Fibroblast of skin of abdomen (primary cell): ENCODE data around the gene RUNX1.

Experiments used
- DNase-seq: peaks from one replicate; pipeline ENCODE4 v3.0.0-alpha.2; 2013

The RUNX1 gene

DNA sequence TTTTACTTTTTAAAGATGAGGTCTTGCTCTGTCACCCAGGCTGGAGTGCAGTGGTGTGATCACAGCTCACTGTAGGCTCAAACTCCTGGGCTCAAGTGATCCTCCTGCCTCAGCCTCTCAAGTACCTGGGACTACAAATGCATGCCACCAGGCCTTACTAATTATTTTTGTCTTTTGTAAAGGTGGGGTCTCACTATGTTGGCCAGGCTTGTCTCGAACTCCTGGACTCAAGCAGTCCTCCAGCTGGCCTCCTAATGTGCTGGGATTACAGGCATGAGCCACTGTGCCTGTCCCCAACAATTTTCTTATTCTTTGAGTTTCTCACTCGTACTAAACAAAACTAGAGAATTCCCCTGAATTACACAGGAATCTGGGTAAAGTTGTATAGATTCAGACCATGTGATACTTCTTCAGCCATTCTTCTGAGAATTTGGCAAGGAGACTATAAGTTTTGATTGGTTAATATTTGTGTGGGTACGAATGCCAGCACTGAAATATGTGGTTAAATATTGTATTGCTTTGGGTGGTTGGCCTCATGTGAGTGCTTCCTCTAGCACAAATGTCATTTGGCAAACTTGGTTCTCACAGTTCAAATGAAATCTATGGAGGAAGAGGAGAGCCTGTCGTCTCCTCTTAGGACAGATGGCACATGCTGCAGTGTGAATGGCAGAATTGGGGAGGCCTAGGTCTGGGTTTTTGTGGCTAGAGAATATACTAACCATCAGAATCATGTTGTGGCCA lies 104.9 kb downstream of the RUNX1 start:
- no peak for DNase-seq

DNA sequence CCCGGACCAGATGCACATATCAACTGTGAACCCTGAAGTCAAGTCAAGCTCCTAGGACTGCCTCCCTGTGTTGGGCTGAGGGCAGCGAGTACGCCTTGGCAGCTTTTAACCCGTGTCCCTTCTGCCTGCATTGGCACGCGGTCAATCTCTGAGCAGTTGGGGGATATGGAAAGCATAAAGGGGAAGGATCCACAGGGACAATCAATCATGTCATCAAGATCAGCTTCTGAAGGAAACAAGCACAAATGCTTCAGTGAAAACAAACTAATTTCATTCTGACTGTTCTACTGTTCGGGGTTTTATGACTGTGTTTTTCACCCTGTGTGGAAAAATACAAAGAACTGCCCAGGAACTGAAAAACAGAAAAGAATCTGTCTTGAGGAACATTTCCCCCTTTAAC lies 106.2 kb downstream of the RUNX1 start:
- DNase-seq = peak; percentile 67

DNA sequence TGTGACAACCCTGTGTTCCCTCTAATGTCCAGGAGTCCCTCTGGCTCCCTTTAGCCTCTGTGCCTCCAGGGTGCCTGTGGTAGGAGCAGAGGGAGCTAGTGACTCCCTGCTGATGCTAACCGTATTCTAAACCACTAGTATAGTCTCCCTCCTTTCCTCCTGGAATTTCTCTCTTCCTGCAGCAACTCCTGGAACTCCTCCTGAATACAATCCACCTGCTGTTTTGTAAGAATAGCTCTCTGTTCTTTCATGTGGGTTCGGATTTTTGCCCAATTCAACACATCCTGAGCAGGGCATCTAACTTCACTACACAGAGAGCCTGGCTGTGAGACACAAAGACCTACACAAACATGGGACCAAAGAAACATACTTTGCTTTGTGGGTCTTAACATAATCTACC lies 107.9 kb downstream of the RUNX1 start:
- DNase-seq = no peak

DNA sequence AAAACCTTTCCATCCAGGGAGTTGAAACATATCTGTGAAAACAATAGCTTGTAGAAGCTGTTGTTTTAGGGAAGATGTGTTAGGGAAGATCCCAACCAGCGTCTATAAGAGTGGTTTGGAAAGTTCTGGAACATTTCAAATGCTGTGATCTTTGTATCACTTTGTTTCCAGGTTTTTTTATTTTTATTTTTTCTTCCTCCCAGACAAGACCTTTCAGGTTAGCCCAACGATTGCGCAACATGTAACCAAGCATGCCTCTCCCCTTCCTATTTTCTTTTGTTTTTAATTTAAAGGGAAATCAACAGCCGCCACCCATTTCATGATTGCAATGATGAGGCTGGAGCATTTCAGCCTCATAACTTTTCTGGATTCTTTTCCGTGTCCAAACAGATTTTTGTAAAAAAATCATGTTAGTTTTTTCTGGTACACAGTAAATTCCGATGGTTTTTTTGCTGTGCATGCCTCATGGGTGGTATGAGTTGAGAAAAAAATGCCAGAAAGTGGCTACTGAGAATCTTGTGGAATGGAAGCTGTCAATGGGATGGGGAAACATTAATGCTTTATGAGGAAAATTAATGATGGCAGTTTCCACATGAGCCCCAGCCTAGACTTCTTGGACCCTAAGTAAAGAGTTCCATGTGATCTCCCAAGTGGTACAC lies 109.3 kb downstream of the RUNX1 start:
- peak; percentile 72 for DNase-seq

DNA sequence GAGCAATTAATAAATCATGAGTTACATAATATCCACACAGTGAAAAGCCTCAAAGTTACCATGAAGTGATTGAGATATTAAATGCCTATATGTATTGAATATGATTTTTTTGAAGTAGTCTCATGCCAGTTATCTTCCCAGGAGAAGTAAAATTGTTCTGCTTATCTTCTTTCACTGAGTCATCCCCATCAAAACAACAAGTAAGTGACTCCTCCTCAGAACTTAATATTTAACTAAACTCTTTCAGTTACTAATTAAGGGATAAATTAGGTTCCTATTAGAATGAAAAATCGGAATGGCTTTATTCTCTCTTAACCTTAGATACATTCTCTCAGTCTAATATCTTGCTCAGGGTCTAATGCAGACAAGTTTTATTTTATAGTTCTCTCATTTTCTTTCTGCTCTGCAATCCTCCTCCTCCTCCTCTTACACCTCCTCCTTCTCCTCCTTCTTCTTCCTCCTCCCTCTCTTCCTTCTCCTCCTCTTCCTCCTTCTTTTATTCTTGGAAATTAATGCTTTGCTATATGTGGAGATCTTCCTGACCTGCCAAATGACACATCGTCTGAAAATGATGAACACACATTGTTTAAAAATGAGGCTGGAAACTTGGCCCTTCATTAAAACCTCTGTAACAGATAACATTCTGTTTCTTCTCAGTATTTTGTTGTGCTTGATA lies 110.9 kb downstream of the RUNX1 start:
- peak; percentile 81 for DNase-seq

DNA sequence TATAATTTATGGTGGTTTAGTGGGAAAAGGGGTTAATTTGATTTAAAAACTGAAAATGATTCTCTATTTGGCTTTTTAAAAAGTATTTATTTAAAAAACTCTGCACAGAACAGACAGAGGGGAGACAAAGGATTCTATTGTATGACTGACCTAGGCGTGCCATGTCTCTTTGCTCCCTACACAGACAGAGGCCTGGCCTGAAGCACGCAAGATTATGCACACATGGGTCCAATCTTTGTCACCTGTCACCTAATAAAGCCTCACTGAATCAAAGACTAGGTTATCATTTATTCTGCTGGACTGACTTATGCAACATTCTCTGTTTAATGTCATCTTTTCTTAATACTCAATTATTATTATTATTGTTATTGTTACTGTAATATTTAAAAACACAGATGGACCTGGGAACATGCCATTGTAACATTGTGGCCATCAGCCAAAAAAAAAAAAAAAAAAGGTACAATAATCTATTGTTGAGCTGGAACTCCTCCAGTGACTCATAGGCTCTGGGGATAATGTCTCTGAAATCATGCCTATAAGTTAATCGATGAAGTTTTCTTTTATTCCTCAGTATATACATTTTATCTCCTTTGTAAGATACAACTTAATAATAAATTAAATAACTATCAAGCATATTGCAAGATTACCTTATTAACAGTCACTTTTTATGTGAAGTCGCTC lies 112.1 kb downstream of the RUNX1 start:
- no peak for DNase-seq

DNA sequence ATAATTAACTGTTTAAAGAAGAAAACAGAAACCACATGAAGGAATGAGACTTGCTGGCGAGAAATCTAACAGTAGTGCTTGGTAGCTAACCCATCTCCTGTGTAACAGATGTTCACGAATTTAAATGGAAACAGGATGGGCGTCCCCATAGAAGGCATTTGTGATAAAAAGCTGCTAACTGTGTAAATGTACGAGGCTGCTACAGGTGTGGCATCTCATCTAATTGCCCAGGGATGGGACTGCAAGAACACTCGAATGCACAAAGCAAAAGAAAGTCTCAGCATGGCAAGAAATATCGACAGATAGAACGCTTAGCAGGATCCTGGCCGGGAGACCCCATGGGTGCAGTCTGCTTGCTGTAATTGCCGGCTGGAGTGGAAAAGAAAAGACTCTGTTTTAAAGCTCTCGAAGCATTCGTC lies 112.7 kb downstream of the RUNX1 start:
- DNase-seq = peak; percentile 63

DNA sequence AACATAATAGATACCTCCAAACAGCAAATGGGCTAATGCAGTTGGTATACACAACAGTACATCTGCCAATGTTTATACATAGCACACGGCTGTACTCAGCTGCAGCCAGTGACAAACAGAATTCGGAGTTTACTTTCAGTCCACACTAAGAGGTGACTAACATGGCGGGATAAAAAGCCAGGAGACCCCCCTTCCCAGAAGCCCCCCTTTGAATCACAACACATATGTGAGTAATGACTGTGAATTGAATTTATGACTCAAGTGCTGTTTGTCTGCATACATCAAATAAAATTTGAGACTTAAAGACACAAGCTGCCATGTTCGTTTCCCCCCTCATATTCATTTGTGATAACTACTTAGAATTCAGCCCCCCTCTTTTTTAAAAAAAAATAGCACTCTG lies 113.2 kb downstream of the RUNX1 start:
- peak; percentile 66 for DNase-seq

DNA sequence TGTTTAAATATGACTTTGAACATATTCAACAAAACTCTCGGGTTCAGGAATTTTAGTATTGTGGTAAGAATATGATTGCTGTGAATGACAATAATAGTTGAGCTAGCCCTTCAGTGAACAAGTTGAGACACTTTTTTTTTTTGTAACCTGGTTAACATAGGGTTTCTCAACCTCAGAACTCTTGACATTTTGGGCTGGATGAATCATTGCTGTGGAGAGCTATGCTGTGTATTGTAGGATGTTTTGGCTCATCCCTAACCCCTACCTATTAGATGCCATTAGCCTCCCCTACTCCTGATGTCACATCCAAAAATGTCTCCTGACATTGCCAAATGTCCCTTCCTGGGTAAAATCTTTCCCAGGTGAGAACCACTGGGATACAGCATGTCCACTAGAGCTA lies 113.7 kb downstream of the RUNX1 start:
- no peak for DNase-seq

DNA sequence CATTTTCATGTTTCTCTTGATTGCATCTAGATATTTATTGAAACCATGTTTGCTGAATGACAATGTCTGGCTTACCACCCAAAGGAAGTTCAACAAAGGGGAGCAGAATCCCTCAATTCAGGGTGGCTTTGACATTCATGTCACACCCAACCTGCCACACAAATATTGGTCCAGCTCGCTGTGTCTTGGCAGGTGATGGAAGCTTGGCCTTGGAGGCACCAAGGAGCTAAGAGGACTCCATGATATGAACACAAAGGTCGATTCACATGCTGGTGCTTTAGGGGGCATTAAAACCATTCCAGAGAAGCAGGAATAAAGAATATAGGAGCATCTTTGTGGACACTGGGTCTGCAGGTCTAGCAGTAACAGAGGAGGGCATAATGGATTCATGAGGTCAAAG lies 114.8 kb downstream of the RUNX1 start:
- DNase-seq = no peak

DNA sequence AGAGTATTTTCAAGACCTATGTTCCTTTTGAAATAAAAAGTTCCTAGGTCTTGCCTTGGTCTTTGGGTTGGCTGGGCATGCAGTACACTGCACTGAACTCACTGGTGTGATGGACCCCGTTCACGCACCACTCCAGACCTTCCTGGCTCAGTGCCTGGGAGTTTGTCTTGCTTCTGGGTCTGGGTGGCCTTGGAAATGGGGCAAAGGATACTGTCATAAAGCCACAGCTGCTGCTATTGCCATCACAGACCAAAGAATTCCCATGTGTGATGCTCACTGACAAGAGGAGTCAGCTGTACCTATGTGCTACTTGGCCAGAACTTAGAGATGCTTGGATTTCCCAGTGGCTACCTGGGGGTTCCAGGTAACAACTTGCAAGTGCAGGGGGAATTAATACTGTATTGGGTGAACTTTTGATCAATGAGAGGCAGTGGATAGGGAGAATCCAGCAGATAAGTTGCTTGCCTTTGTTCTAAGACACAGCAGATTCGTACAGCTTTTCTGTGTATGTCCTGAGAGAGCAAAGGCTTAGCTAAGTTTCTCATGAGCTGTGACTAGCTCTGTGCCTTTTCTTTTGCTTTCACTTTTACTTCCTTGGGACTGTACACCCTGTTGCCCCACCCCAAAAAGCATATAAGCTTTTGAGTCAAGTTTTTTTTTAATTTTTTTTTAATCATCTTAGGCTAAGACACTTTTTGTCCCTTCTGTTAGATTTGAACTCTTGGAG lies 115.3 kb downstream of the RUNX1 start:
- DNase-seq = no peak

DNA sequence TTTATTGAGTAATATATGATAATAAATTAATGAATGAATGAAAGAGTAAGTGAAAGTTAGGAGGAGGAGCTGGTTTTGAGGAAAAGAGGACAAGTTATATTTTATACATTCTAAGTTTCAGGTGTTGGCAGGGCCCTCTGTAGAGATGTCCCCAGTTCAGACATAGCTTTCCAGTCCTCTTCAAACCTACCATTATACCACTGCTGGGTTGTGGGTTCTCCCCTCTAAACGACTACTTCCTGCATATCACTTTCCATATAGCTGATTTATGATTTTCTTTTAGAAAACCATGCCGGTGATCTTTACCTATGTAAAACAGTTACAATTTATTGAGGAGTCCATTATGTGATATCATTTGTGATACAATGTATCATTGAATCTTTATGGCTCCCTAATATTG lies 116.9 kb downstream of the RUNX1 start:
- DNase-seq = no peak

DNA sequence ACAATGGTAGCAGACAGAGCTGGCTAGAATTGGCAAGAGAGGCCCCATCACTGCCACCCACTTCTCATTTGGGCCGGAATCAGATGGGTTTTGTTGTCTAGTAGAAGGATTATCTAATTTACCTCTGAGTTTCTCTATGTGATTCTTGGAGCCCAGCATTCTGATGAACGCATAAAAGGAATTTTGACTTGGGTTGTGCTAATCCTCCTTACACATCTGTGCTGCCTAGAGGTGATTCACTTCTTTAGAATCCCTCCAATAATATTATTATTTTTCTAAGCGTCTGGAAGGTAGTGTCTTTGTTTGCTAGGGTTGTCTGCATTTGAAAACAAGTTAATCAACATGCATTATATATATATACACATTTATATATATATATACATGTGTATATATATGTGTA lies 118.1 kb downstream of the RUNX1 start:
- peak; percentile 75 for DNase-seq

DNA sequence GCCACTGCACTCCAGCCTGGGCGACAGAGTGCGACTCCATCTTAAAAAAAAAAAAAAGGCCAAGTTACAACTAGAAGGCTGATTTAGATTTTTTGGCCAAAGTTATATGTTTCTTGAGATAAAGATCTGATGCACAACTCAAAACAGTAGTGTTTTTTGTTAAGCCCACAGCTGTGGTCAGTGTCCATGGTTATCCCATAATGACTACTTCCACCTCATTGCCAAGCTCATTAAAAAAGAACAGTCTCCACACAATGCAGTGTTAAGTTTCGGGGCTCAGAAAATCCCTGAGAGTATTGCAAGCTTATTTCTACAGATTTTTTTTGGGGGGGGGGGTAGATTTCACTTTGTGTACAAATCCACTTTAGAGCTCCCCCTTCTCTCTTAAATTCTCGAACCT lies 120.5 kb downstream of the RUNX1 start:
- no peak for DNase-seq

DNA sequence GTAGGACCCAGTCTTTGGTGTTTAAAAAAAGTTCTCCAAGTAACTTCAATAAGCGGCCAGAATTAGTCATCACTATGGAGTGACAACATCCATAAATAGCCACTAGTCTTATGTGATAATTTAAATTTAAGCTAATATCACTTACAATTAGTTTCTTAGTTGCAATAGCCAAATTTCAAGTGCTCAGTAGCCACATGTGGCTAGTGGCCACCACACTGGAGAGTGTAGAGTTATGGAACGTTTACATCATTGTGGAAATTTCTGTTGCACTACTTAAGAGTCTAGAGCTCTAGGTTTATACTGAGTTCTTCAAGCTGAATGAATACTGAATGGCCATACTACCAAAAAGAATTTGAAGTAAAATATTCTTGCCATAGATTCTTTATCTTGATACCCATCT lies 121.1 kb downstream of the RUNX1 start:
- no peak for DNase-seq

DNA sequence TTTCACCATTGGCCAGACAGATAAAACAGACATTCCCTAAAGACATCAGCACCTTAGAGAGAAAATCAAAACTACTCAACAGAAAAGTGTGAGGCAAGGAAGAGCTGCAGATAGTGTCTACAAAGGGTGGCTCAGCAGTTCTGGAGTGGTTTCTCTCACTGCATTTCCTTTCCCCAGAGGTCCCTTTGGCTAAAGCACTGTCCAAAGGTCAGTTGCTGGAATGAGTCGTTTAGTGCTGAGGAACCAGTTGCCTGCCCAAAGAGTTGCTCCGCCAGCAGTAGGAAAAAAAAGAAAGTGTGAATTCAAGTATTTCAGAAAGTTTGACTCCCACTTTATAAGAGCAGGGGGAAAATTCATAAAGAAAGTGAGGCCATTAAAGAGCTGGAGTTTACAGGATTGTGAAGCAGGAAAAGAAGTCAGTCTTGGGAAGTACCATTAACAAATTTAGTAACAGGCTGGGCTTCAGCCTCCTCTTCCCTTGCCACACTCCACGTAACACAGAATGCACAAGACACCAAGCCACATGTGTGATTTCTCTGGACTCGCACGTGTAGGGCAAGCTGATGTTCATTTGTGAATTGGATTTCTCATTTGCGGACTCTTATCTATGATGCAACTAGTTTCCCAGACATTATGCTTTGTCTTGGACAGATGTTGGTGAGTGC lies 122.2 kb downstream of the RUNX1 start:
- no peak for DNase-seq

DNA sequence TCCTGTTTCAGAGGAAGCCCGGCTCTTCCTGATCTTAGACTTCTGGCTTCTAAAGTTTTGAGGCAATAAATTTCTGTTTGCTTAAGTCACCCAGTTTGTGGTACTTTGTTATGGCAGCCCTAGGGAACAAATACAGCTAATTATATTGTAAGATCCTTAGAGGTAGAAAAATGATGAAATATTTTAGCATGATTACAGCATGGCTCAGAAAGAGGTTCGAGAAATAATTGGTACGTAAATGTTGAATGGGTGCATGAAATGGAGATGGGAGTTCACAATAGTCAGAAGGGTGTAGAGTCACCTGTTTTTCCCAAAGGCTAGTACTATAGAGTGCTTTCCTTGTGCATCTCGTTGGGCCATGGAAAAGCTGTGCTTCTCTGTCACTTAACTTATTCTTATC lies 123.5 kb downstream of the RUNX1 start:
- no peak for DNase-seq

DNA sequence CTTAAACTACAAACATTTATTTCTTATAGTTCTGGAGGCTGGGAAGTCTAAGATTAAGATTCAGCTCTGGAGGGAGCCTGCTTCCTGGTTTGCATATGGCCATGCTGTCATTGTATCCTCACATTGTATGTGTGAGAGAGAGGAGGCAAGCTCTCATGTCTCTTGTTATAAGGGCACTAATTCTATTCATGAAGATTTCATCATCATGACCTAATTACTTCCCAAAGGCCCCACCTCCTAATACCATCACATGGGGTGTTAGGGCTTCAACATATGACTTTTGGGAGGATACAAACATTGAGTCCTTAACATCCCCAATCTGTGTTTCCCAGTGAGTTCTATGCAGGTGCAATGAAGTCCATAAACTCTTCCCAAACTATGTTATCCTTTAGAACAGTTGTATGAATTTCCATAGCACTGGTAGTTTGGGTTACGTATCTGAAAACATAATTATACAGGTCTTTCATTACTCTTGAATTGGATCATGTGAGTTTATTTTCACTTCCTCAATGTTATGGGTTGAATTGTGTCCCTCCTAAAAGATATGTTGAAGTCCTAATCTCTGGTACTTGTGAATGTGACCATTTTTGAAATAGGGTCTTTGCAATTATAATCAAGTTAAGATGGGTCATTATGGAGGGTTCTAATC lies 124.2 kb downstream of the RUNX1 start:
- DNase-seq = no peak

DNA sequence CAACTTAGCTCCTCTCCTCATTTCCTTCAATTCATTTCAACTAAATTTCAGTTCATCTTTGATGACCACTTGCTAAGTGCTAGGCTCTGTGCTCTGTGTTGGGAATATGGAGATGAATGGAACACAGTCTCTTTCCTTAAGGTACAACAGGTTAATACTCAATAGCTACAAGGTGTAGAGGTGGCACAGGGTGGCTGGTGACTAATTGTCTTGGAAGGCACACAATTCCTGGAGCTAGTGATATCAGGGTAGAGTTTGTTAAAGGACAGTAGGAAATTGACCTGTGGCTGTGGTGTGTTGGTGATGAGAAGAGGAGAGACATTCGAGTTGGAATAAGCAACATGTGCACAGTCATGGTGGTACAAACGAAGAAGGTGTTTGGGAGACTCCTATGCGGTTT lies 124.9 kb downstream of the RUNX1 start:
- no peak for DNase-seq

DNA sequence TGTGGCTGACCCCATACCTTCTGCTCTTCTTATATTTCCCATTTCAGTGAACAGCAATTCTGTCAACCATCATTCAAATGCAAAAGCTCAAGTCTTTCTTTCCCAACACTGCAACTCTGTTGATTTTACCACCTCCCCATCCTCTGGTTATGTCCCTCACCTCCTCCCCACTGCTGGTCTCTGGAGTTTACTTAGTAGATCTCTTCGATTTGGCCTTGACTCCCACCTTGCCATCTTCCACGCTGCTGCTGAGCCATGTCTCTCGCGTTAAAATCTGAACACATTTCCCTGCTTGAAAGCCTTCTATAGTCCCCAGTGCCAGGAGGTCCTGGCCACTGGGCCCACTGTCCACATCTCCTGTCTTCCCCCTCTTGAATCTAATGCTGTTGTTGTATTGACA lies 125.5 kb downstream of the RUNX1 start:
- DNase-seq = no peak

DNA sequence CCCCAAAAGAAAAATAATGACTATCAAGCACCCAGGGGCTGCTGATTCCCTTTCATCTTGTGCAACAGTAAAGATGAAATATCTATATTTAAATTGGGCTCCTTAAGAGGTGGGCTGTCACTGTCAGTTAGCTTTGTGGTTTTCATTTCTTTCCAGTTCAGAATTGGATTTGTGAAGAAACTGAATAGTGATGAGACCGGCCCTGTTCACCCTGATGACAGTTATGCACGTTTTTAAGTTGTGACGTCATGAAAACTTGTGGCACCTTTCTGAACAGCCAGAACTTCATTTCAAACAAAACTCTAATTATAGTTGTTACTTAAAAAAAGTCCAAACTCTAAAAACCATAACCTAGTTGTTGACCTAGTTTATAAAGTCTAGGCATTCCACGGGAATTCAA lies 125.9 kb downstream of the RUNX1 start:
- DNase-seq = no peak

DNA sequence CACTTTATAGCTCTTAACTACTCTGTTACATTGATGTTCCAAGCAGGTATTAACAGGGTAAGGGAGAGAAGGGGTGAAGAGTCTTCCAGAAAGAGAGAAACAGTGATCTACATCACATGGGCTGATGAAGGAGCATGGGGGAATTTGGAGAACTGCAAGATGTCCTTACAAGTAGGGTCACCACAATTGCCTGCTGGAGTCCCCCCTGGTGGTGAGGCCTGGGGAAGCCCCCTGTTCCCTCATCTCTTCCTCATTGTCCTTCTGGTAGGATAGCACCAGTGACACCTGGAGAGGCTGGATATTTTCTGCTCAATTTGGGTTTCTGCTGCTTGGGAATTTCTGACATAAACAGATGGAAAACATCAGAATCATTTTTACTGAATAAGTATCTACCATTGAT lies 126.6 kb downstream of the RUNX1 start:
- DNase-seq = no peak
